GM21723 (cell line): ENCODE measurements around the gene SLC1A2.

Source experiments
- ATAC-seq: cut with Tn5 transposase; IDR thresholded peaks from one replicate; pipeline ENCODE4 v1.9.1; 2021; ENCODE audit warnings: mild to moderate bottlenecking, moderate library complexity; ENCODE audit not compliant: unreplicated experiment

The SLC1A2 gene

DNA sequence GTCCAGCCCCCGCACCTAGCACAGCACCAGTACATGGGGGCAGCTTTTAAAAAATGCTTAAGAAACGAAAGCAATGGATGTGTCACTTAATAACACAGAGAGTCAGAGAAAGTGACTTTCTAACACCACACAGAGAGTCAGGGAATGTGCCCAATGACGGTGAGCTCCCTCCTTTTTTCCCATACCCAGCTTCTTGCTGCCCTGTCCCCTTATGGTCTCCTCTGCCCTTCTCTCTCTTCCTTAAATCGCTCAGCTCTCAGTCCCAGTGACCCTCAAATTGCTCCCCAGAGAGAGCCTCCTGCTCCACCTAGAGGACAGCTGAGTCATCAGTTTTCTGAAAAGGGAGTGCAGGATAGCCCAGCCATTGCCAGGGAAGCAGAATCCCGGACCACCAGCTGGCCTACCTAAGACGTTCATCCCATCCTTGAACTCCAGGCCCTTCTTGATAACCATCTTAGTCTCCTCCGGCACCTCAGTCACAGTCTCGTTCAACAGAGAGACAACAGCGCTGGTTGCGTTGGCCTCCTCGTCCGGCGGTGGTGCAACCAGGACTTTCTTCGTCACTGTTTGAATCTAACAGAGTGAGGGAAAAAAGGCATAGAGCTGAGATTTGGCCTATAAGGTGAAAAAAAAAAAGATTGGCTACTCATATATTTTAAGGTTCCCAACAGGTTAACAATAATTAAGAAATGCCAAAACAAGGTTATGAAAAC lies 113.5 kb downstream of the SLC1A2 start:
- ATAC-seq: no peak

DNA sequence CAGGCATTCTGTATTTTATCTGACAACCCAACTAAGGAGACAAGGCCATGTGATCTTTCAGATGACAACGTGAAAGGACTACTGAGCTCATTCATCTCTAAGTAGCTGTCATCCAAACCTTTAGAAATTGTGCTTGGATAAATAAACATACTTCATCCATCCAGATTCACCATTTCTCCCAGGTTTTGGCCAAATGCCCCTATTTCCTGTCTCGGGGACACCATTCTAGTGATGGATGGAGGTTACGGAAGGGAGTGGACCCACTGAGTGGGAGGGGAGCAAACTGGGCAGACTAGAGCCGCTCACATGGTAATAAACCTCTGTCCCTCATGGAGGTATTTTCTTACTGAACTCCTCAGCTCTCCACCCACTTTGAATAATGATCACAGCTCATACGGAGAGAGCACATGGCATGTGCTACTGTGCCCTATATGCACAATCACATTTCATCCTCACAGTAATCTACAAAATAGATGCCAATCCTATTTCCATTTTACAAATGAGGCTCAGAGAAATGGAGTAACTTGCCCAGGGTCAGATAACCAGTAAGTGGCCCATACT lies 114.4 kb downstream of the SLC1A2 start:
- no peak for ATAC-seq

DNA sequence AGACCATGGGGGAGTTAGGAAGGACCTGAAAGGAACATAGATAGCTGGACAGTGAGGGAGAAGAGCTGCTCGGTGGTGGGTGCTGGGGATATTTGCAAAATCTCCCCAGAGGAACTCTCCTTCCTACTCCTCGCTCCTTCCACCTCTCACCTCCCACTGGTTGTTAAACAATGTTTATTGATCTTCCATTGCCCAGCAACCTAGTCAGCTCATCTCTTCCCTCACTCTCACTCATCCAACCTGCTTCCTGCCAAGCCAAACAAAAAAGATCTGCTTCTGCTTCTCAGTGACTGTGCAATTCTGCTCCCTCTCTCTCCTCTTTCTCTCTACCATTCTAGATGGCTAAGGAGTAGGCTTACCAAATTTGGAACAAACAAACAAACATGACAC lies 115.0 kb downstream of the SLC1A2 start:
- no peak for ATAC-seq

DNA sequence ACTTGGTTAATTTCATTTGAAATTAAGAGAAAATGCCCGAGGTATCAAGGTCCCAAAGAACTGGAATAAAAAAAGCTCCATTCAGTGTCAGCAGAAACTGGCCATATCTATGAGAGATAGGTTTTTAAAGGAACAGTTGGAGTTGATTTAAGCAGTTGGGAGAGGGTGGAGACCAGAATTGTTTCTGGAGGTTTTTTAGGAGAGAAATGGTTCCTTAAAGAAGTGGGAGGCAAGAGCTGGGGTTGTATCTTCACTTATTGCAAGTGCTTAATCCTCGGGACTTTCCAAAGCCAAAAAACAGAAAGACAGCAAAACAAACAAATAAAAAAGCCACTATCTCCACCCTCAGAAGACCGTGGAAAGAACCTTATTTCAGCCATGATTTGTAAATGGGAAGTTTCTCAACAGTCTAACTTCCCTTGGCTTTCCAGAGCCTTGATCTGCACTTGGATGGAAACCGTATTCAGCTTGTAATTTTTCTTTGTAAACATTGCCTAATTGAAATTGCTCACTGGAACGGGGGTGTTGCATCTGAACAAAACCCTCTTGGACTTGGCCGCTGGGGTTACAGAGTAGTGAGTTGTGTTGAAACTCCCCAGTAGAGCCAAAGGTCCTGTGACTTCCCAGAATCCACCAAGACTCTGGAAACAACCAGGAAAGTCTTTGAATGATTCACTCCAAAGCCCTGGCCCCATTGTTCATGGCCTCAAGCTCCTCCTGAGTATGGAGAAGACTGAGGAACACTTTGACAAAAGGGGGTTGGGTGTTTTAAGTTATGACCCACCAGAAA lies 115.6 kb downstream of the SLC1A2 start:
- no peak for ATAC-seq

DNA sequence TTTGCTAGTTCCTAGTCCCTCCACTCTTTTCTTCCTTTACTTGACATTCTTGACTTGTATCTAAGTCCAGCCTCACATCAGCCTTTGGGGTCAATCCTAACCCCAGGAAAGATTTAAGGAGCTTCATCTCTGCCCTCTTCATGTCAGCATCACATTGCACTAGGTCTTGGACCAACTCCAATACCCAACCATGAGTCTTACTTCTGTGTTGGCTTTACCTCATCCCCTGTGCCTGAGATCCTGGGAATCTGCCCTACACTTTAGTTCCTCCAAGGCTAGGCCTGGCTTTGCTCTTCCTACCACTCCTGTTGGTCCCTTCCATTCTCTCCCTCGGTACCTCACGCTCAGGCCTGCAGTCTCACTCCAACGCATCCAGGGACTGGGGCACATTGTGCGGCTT lies 117.0 kb downstream of the SLC1A2 start:
- ATAC-seq: no peak

DNA sequence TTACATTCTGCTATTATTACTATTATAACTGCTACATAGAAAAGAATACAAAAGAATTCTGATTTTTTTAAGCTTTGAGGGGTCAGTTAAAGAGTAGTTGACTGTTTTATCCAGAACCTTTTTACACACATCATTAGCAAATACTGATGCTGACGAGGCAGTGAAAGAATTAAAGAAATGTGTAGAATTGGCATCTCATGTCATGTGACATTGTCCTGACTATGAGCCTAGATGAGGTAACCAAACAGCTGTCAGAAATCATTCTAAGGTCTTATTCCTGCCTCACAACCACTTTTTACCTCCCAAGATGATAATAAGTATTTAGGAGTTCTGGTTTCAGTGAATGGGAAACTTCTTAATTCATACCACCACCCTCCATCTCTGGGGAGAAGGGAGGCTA lies 121.0 kb downstream of the SLC1A2 start:
- ATAC-seq: no peak

DNA sequence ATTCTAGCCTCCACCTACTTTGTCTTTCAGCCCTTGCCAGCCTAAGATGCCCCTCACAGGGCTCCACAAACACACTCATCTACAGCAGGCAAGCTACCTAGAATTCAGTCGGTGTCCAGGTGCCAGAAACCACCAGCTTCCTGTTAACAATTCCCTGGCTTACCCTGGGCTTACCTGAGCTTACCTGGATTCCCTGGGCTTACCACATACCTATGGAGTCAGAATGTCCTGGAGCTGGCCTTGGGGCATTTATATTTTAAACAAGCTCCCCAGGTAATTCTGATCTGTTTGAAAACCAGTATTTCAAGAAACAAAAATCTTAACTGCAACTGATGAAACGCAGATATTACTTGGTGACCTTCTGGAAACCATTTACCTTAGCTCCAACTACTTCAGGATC lies 123.6 kb downstream of the SLC1A2 start:
- no peak for ATAC-seq

GRCh38 chr11:35293699-35294098 lies 125.7 kb downstream of the SLC1A2 start:
- ATAC-seq: no peak

DNA sequence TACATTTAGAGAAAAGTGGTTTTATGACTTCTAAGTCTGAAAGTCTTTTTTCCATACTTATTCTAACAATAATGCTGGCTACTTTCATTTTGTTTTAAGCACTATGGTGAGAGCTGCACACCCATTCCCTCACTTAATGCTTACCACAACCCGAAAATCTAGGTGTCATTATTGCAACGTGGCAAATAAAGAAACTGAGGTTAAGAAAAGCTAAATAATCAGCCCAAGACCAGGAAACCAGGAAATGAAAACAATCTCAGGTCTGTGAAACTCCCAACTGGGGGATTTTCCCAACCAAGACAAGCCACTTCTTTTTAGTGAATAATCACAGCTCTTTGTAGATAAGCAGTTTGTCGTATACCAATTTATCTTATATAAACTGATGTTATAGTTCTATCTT lies 126.3 kb downstream of the SLC1A2 start:
- no peak for ATAC-seq

- ATAC-seq: no peak
These were observed 127.1 kb downstream of the SLC1A2 start for GRCh38 chr11:35292279-35292678.

- ATAC-seq: no peak
These were observed 128.5 kb downstream of the SLC1A2 start for GRCh38 chr11:35290876-35291275.

DNA sequence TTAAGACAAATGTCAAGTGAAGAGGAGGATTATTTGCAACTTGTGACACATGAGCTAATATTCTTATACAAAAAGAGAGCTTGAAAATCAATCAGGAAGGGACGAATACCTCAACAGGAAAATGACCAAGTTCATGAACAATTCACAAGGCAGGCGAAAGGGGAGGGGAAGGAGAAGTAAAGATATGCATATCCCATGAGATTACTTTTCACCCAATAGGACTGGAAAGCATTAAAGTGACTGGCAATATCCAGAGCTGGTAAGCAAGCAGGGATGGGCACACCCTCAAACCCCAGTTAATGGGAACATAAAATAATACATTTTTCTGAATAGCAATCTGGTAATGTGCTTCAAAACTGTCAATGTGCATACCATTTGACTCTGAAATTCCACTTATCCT lies 129.5 kb downstream of the SLC1A2 start:
- no peak for ATAC-seq

DNA sequence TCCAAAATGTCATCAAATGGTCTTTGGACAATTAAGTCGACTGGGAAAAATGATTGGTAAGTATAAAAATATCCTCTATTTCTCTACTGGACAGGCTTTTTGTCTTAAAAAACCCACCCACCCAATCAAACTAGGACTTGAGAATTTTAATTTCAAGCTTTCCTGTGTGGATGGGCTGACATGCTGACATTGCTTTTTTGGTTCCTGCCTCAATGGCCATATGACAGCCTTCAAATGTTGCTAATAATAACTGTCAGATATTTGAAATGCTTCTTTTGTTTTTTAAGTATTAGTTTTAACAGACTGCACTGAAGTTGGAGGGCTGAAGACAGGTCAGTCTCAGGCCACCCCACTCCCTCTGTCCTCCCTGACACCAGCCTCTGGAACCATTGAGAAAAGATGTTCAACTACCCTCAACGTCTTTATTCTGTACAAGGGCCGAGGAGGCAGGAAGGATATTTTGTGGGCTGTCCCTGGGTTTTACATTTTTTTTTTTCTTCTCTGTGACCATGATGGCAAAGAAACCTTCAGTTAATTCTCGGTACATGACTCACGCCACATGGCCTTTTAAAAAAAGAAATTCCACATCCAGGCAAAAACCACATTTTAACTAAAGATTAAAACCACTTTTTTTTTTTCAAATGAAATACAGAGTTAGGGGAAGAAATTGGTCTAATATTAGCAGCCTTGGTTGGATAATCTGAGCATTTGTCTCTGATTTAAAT lies 130.4 kb downstream of the SLC1A2 start:
- ATAC-seq: no peak

DNA sequence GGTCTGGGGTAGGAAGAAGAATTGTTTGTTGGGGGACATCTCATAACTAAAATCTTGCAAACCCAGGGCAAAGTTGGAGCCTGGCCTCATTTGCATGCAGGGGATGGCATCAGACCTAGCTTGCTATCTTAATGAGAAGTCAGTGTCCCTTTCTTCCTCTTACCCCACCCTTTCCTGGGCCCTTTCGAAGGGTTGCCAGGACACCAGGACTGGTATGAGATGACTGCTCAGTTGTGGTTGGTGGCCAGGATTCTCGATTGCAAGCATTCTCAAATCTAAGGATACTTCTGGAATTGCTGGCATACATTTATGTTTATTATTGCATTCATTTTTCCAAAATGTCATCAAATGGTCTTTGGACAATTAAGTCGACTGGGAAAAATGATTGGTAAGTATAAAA lies 131.0 kb downstream of the SLC1A2 start:
- no peak for ATAC-seq

- ATAC-seq: no peak
These were observed 131.9 kb downstream of the SLC1A2 start for GRCh38 chr11:35287344-35287890.

GRCh38 chr11:35286126-35286525 lies 133.2 kb downstream of the SLC1A2 start:
- no peak for ATAC-seq

DNA sequence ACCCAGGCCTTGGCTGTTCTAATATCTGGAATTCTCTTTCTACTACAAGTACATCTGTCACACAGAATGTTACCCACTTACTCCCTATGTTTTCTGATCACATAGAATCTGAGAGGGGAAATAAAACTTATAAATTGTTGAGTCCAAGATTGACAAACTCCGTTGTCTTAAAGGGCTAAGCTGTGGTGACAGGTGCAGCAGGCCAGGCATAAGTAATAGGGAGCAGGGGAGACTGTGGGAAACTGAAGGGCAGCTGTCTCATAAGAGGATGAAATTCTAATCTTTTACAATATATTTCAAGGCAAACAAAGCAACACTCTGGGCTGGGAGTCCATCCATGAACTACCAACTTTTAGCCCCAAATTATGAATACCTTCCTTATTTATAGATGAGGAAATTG lies 133.9 kb downstream of the SLC1A2 start:
- ATAC-seq: no peak

DNA sequence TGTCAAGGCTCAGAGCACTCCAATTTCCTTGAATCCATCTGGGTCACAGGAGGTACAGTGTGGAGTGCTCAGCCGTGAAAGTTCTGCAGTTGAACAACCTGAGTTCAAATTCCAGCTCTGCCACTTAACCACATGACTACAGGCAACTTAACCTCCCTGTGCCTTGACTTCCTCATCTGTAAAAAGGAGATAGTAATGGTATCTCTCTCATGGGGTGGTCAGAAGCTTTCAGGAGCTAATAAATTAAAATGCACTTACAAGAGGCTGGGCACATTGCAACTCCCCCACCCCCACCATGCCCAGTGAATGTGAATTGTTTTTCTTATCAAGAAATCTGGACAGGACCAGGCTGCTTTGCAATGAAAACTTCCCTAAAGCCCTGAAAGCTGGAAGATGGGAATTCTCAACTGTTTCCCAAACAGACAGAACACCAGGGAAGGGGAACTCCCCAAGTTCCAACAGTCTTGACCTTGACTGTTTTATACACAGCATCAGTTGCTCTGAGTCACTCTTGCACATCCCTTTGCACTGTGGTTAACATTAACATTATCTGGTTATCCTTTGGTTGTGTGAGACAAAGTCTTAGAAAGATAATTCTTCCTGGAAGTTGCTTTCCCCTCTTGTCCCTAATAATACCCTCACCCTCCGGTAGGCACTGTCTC lies 137.0 kb downstream of the SLC1A2 start:
- no peak for ATAC-seq

- ATAC-seq: no peak
These were observed 138.1 kb downstream of the SLC1A2 start for GRCh38 chr11:35281169-35281688.

GRCh38 chr11:35280727-35281126 lies 138.6 kb downstream of the SLC1A2 start:
- no peak for ATAC-seq
